Activated CD4-positive, alpha-beta T cell treated with anti-CD3 and anti-CD28 coated beads, Interleukin-2, amount 50 U/mL, for 48 hours (primary cell): ENCODE results near the gene HSFX4.
"Not testable (repeated sequence)": the region's sequence is repeated elsewhere in the genome, so short reads cannot be mapped to it uniquely, and the experiment has no call there.

Experiments
- DNase-seq, 2 experiments: peaks; one replicate each; pipeline ENCODE4 v3.0.0-alpha.2; 2020

HSFX4 gene

GRCh38 chrX:149938427-149938880 lies 9.1 kb downstream of the HSFX4 start, which contains the start of gene EOLA2:
Gene EOLA2 (minus strand): TSS chrX:149938491. CDS start chrX:149933874, 4,617 bp downstream.
- peak; percentile 89 to 91 for DNase-seq

GRCh38 chrX:149938881-149939654 lies 9.7 kb downstream of the HSFX4 start:
- peak; percentile 90 for DNase-seq

DNA sequence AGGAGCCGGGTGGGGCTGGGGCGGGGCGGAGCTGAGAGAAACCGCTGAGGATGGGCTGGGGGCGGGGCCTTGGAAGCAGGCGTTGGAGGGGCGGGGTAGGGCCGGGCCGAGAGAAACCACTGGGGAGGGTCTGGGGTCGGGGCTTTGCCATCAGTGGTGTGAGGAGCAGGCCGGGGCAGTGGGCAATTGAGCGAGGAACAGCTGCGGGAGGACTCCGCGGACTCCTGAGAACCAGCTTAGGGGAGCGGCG lies 10.2 kb downstream of the HSFX4 start:
- no peak for DNase-seq

DNA sequence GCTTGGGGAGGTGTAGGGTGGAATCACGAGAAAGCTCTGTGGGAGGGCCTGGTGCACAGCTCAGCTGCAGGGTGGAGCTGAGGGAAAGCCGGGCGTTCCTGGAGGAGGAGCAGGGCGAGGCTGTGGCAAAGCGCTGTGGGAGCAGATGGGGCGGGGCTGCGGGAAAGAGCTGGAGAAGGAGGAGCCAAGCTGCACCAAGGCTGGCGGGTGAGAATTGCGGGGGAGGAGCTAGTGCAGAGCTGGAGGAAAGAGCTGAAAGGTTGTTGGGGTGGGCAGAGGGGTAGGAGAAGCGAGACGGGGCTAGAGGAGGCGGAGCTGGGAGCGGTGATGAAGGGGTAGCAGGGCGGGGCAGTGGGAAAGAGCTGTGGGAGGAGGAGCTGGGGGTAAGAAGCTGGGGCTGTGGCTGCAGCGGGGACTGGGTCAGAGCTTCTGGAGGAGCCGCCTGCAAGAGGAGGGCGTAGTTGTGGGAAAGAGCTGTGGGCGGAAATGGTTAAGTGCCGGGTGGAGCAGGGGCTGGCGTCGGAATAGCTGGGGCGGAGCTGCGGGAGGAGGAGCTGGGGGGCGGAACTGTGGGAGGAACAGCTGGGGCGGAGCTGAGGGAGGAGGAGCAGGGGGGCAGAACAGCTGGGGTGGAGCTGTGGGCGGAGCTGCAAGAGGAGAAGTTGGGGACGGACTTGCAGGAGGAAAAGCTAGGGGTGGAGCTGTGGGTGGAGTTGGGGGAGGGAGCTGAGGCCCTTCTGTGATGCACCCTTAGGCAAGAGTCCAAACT lies 10.7 kb downstream of the HSFX4 start:
- peak; percentile 94 to 95 for DNase-seq

- DNase-seq: not testable (repeated sequence)
Measured at GRCh38 chrX:149940674-149941024, 11.3 kb downstream of the HSFX4 start.

GRCh38 chrX:149945087-149945670 lies 15.8 kb downstream of the HSFX4 start:
- DNase-seq: not testable (repeated sequence)

DNA sequence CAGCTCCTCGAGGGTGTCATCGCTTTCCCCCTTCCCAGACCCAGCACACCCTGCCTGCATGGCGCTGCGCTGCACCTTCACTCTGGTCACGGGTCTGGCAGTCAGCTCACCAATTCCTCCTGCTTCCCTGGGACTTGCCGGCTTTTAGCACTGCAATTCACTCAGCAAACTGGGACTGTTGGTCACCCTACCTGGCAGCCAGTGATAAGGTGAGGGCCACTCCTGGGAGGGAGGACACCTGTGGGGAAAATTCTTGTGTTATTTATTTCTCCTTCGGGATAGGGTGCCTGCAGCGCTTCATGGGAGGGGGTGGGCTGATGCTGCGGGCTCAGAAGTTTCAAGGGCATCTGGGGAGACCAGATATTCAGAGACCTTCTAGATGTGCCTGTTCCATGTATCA lies 16.4 kb downstream of the HSFX4 start:
- not testable (repeated sequence) for DNase-seq

DNA sequence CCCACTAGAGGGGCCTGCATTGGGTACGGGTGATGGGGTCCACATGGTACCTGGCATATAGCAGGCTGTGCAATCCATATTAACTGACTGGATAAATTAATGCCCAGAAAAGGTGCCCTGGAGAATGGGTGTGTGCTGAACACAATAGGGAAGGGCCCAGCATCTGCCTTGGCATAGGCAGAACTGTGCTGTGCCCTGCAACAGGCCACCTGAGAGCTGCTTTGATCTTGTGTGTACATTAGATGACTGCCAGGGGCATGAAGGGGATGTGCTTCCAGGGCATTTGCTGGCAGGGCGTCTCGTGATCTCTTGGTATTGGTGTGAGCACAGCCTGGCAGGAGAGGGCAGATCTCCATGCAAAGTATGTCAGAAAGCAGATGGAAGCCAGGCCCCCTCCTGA lies 17.6 kb downstream of the HSFX4 start:
- not testable (repeated sequence) for DNase-seq

DNA sequence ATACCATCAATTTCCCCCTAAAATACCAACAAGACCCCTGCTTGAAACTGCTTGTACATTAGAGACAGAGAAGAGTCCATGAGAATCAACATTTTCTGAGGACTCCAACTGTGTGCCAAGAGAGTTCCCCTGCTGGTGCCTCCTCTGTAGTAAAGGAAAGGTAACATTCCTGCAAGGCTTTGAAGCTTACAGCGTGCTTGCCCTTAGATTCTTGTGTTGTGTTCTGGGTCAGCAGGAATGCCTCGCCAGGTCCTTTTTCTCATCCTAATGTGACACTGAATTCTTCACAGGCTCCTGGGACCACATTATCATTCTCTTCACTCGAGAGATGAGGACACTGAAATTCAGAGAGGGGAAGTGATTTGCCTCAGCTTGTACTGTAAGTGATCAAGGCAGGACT lies 18.6 kb downstream of the HSFX4 start:
- no peak for DNase-seq

DNA sequence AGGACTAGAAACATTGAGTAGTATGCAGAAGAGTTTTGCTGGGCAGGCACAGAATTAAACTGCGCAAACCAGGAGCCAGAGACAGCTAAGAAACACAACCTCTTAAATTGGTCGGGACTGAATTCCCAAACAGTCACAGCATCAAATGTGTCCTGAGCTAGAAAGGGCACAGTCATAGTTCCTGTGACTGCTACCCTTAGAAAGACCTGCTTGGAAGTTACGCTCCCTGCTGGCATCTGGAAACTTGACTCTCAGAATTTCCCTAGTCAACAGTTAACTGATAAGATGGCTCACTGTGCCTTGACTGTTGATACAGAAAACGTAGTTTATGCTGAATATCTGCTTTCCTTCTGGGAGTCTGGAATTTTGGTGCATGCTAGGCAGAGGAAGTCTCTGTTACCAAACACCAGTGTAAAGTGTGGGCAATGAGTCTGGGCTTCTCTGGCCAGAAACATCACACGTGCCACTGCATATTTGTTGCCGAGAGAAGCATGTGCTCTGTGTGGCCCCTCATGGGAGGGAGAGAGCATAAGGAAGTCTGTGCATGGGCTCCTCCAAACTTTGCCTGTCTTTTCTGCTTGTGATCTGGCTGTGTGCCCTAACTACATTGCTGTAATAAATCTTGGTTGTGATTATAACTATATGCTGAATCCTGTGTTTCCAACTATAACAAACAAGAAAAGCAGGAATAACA lies 20.5 kb downstream of the HSFX4 start:
- no peak for DNase-seq

GRCh38 chrX:149950681-149951080 lies 21.3 kb downstream of the HSFX4 start:
- DNase-seq: peak in 1 of 2 experiments; percentile 6

DNA sequence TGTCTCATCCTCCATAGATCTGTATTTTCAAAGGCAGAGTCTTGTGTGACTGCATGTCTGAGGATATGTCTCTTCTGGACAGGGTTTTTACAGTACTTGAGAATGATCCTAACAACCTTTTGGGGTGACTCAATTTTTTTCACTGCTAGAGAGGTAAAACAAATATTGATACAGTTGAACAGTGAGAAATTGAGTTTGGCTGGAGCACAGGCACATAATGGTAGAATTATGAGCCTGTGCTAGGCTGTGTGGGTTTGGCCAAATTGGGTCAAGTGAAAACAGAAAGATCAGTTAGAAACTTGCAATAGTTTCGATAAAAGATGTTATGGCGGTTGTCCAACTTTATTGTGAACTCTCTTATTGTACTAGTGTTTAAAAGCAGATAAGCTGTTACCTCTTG lies 32.2 kb downstream of the HSFX4 start:
- DNase-seq: no peak

- no peak for DNase-seq
Measured at GRCh38 chrX:149962010-149962409, 32.6 kb downstream of the HSFX4 start.

DNA sequence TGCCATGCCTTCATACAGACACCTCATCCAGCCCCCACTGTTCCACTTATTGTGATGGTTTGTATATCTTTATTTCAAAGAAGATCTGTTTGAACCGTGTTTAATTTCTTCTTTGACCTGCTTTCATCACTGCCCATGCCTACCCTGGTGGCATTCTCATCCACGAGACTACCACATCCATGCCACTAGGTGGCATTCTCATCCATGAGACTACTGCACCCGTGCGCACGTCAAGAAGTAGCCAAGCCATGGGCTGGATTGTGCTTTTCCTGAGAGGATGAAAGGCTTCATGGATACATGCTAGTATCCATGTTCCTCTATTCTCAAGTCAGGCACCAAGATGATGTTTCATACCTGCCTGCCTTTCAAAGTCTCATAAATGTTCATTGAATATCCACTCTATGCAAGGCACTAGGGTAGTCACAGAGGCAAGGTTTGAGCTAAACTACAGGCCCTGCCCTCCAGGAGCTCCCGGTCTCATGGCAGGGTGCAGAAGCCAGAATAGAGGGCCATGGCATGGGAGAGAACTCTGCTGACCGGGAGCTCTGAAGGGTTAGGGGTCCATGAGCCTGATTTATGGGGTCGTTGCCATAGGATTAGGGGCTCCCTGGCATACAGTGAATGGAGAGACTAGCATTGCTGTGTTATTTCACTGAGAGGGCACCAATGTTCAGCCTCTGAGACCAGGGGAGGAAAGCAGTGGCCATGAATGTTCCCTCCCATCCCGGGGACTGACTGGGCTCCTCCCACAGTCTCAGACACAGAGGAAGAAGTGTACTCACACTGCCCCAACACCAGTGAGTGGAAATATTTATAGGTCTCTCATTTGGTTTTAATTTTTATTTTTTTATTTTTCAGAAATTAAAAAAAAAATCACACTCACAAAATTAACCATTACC lies 33.7 kb downstream of the HSFX4 start:
- DNase-seq: peak; percentile 15 to 23

GRCh38 chrX:149979126-149979644 lies 49.8 kb downstream of the HSFX4 start:
- DNase-seq: no peak
